G401 (cell line): ENCODE measurements around the gene RASSF3. TPM values are rescaled to one million over a fixed set of nuclear protein-coding genes. Genes with fewer than 3 reads are reported as not detected.
"Not testable (repeated sequence)": the region's sequence is repeated elsewhere in the genome, so short reads cannot be mapped to it uniquely, and the experiment has no call there.

ENCODE experiments used
- DNase-seq: peaks from one replicate; pipeline ENCODE4 v3.0.0-alpha.2; 2015; ENCODE audit warnings: low spot score
- in situ Hi-C: cut with HindIII; loops from 2 replicates; pipeline ENCODE4 v1.10.0; 2016; ENCODE audit warnings: low sequenced_read_pairs, mixed read lengths
- total RNA-seq: library from RNA; depleted of rRNA; stranded (reverse); fragments of >200 nt; shearing (Covaris generic); gene quantifications from 2 replicates; pipeline ENCODE4 v1.2.3, GENCODE V29; 2014

Gene RASSF3
- total RNA-seq, 1 experiment from 2014 or later = 43.4 TPM

GRCh38 chr12:64626588-64626987 is 16.3 kb downstream of the RASSF3 start:
- in situ Hi-C loops, DNase-seq: not testable (repeated sequence)

- DNase-seq = no peak
- in situ Hi-C loops = no loop called here
These were observed 17.5 kb downstream of the RASSF3 start for GRCh38 chr12:64627771-64628170.

- DNase-seq = no peak
- in situ Hi-C loops = no loop called here
These were observed 20.9 kb downstream of the RASSF3 start for GRCh38 chr12:64631197-64631596.

- in situ Hi-C loops = no loop called here
- DNase-seq = no peak
These were observed 23.0 kb downstream of the RASSF3 start for GRCh38 chr12:64633011-64633939.

- no peak for DNase-seq
- in situ Hi-C loops = no loop called here
These were observed 23.6 kb downstream of the RASSF3 start for GRCh38 chr12:64633940-64634337.

- no peak for DNase-seq
These were observed 24.3 kb downstream of the RASSF3 start for GRCh38 chr12:64634508-64635092.

GRCh38 chr12:64635356-64635998 is 25.2 kb downstream of the RASSF3 start:
- no peak for DNase-seq
- in situ Hi-C loops = no loop called here

More at GRCh38 chr12:64634508-64635092, 24.3 kb downstream of the RASSF3 start:
- in situ Hi-C loops = no loop called here

GRCh38 chr12:64636856-64637255 is 26.6 kb downstream of the RASSF3 start:
- in situ Hi-C loops = no loop called here
- no peak for DNase-seq

- in situ Hi-C loops = no loop called here
- no peak for DNase-seq
These were observed 29.2 kb downstream of the RASSF3 start for GRCh38 chr12:64639466-64639865.

GRCh38 chr12:64646318-64646717 is 36.0 kb downstream of the RASSF3 start:
- no peak for DNase-seq
- in situ Hi-C loops = no loop called here

- in situ Hi-C loops = no loop called here
- no peak for DNase-seq
These were observed 39.2 kb downstream of the RASSF3 start for GRCh38 chr12:64649487-64649886.

GRCh38 chr12:64650762-64651161 is 40.5 kb downstream of the RASSF3 start:
- DNase-seq = no peak
- in situ Hi-C loops = no loop called here

GRCh38 chr12:64652346-64652745 is 42.1 kb downstream of the RASSF3 start:
- in situ Hi-C loops = no loop called here

GRCh38 chr12:64653123-64653522 is 42.8 kb downstream of the RASSF3 start:
- in situ Hi-C loops = no loop called here
- DNase-seq = no peak

More at GRCh38 chr12:64652346-64652745, 42.1 kb downstream of the RASSF3 start:
- DNase-seq = no peak

GRCh38 chr12:64653907-64654306 is 43.6 kb downstream of the RASSF3 start:
- in situ Hi-C loops = not testable (repeated sequence)

GRCh38 chr12:64655141-64655540 is 44.8 kb downstream of the RASSF3 start:
- no peak for DNase-seq
- in situ Hi-C loops = no loop called here

More at GRCh38 chr12:64653907-64654306, 43.6 kb downstream of the RASSF3 start:
- not testable (repeated sequence) for DNase-seq

GRCh38 chr12:64656429-64656828 is 46.1 kb downstream of the RASSF3 start:
- in situ Hi-C loops = no loop called here
- DNase-seq = no peak

GRCh38 chr12:64658892-64659481 is 48.7 kb downstream of the RASSF3 start:
- in situ Hi-C loops = no loop called here
- DNase-seq = no peak

- in situ Hi-C loops = no loop called here
- no peak for DNase-seq
These were observed 50.1 kb downstream of the RASSF3 start for GRCh38 chr12:64660237-64661018.
